ENCODE results near the gene ZNF169.

Gene ZNF169

DNA sequence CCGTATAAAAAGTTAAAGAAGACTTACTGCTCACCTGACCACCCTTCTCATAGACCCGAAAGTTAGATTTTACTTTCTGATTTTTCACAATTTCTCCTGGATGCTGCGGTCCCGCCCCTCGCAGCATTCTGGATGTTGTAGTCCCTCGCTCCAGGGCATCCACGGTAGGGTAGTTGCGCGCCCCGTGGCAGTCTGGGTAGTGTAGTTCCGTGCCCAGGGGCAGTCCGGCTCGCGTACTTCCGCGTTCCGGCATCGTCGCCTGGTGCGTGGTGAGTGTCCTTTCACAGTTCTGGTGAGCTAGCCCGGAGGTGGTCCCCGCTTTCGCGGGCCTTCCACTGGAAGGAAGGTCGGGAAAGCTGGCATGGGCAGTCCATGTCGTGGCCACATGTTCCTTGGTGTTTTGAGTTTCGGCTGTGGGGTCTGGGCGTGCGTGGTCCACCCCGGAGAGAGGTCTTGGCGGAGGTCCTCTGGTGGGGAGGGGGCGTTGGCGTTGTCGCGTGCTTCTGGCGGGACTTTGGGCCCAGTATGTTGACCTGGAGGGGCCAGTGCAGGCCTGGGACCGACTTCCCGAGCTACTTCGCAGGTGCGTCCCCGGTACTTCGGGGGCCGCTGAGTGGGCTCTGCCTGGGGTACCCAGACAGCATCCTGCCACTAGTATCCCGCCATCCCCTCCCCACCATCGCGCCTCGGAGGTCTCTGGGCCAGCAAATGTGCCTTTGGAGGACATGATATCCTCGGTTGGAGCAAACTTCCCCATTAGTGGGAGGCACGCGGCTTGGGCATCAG lies at the start of gene ZNF169:
Gene ZNF169, plus strand, starts transcription at position 222 of the 786 bp plus-strand sequence. CDS start 19,515 bp downstream, outside the sequence.
- ChIA-PET CTCF (no interaction called here), POLR2A (interaction anchor here (1.0 kb wide), 1 partner anchor 22 kb away, joined by 3 read pairs; no protein-coding TSS in a partner anchor)
- peak; percentile 92 for DNase-seq (ENCODE audit: extremely low spot score)
- TF ChIP-seq ELF4 (IDR thresholded peaks at IDR 0.05) (peak; percentile 98), L3MBTL2 (conservative IDR thresholded peaks at IDR 0.05) (peak; percentile 67), SUZ12 (IDR thresholded peaks at IDR 0.05) (0 out of 2 replicates have a peak, but pooled peaks have one; percentile 58), FOXA1 (IDR thresholded peaks at IDR 0.05) (no peak)

DNA sequence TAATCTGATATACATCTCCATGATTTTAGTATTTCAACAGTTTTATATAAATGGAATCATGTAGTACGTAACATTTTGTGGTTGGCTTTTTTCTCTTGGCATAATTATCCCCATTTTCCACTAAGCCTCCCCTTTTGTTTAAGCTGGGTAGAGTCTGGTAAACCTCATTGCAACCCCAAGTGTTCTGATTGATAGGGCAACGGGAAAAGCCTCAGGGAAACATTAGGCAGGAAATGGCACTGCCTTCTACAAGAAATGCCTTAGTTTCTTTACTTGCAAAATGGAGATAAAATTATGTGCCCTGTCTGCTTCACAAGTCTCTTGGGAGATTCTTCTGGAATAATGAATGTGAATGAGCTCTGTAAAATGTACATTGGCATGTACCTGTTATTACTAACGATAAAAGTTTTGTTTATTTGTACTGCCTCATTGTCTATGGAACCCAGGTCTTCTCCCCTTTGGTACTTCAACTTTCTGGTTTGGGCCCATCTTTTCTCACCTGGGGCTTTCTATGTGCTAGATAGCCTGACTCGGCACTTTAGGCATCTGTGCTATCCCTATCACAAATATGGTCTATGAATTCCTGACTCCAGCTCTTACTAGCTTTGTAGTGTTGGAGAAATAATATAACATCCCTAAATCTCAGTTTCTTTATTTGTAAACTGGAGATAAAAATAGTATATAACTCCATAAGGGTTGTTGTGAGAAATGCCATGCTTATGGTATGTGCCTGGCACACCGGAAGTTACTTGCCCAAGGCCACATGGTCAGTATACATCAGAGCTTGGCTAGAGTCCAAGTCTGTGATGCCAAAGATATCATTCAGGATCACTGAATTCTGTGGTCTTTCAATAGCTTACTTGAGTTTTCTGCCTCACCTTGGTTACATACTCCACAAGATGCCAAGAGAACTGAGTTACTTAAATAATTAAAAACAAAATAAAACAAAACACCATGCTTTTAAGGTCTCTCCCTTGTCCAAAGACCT lies 48.2 kb upstream of the ZNF169 start:
- POLR2A ChIA-PET = no interaction called here
- TF ChIP-seq ELF4 (IDR thresholded peaks at IDR 0.05) (no peak), LEF1 (IDR thresholded peaks at IDR 0.05; ENCODE audit: borderline replicate concordance) (no peak), ZNF384 (IDR thresholded peaks at IDR 0.05) (no peak), FOXK2 (IDR thresholded peaks at IDR 0.05) (no peak), NFRKB (IDR thresholded peaks at IDR 0.05) (no peak), FOXA1 (IDR thresholded peaks at IDR 0.05) (no peak), HDGF (IDR thresholded peaks at IDR 0.05; ENCODE audit: borderline replicate concordance) (no peak), ARNT (IDR thresholded peaks at IDR 0.05) (no peak), CTBP1 (IDR thresholded peaks at IDR 0.05; ENCODE audit: borderline replicate concordance) (no peak), TARDBP (IDR thresholded peaks at IDR 0.05) (no peak), FOXM1 (IDR thresholded peaks at IDR 0.05; ENCODE audit: borderline replicate concordance) (no peak), SUZ12 (IDR thresholded peaks at IDR 0.05) (no peak), L3MBTL2 (conservative IDR thresholded peaks at IDR 0.05) (no peak), BHLHE40 (IDR thresholded peaks at IDR 0.05; ENCODE audit: borderline replicate concordance) (no peak), SP1 (IDR thresholded peaks at IDR 0.05) (no peak)
- TF ChIP-seq, protein P1, sequence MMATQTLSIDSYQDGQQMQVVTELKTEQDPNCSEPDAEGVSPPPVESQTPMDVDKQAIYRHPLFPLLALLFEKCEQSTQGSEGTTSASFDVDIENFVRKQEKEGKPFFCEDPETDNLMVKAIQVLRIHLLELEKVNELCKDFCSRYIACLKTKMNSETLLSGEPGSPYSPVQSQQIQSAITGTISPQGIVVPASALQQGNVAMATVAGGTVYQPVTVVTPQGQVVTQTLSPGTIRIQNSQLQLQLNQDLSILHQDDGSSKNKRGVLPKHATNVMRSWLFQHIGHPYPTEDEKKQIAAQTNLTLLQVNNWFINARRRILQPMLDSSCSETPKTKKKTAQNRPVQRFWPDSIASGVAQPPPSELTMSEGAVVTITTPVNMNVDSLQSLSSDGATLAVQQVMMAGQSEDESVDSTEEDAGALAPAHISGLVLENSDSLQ (IDR thresholded peaks at IDR 0.05) = no peak
- CTCF ChIA-PET = interaction anchor here (0.7 kb wide), 1 partner anchor 248 kb away, joined by 3 read pairs; no protein-coding TSS in a partner anchor
- no peak for DNase-seq (ENCODE audit: extremely low spot score)

DNA sequence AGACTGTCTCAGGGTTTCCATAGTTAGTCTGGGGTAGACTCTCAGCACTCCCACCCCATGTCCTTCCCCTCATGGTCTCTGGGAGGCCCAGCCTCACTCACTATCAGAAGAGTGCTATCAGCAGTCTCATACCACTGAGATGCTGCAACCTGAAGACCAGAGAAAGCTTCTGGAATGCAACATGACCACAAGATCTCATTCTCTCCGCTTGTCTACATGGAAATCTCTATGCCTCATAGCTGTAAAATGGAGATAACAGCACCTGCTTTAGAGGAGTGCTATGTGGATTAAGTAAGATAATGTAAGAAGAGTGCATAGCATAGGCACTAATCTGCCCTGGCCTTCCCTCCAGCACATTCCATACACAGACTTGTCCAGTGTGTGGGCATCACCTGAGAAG lies 47.0 kb upstream of the ZNF169 start:
- no peak for TF ChIP-seq CTBP1 (IDR thresholded peaks at IDR 0.05; ENCODE audit: borderline replicate concordance)
- no peak for DNase-seq (ENCODE audit: extremely low spot score)
- CTCF ChIA-PET = interaction anchor here (0.7 to 3.3 kb wide), 4 partner anchors 51 to 199 kb away, joined by 4 to 35 read pairs (median 16); no protein-coding TSS in a partner anchor
- POLR2A ChIA-PET = no interaction called here

DNA sequence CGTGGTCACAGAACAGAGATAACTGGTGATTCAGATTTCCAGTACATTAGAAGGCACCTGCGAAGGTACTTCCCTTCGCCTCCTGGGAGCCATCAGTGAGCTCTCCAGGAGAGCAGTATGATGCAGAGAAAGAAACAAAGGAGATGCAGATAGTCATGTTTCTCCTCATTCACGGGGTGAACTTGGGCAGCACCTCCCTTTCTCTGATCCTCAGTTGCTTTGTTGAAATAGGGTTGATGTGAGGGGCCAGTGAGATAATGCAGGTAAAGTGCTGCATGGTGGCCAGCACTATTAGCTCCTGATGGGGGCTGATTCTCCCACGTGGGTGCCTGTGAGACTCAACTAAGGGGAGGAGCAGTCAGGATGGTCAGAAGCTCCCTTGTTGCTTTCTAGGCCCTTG lies 46.6 kb upstream of the ZNF169 start:
- CTCF ChIA-PET = interaction anchor here (0.7 to 3.3 kb wide), 5 partner anchors 52 to 199 kb away, joined by 4 to 35 read pairs (median 6); no protein-coding TSS in a partner anchor
- TF ChIP-seq ARNT (IDR thresholded peaks at IDR 0.05) = no peak
- TF ChIP-seq CTBP1 (IDR thresholded peaks at IDR 0.05; ENCODE audit: borderline replicate concordance) = no peak
- TF ChIP-seq, protein P1 (IDR thresholded peaks at IDR 0.05) = no peak
- TF ChIP-seq BHLHE40 (IDR thresholded peaks at IDR 0.05; ENCODE audit: borderline replicate concordance) = no peak
- no peak for TF ChIP-seq LEF1 (IDR thresholded peaks at IDR 0.05; ENCODE audit: borderline replicate concordance)
- no peak for TF ChIP-seq SUZ12 (IDR thresholded peaks at IDR 0.05)
- no peak for TF ChIP-seq FOXM1 (IDR thresholded peaks at IDR 0.05; ENCODE audit: borderline replicate concordance)
- TF ChIP-seq NFRKB (IDR thresholded peaks at IDR 0.05) = no peak
- TF ChIP-seq SP1 (IDR thresholded peaks at IDR 0.05) = no peak
- no peak for TF ChIP-seq TARDBP (IDR thresholded peaks at IDR 0.05)
- no peak for TF ChIP-seq FOXK2 (IDR thresholded peaks at IDR 0.05)
- TF ChIP-seq ZNF384 (IDR thresholded peaks at IDR 0.05) = no peak
- no peak for TF ChIP-seq FOXA1 (IDR thresholded peaks at IDR 0.05)
- TF ChIP-seq HDGF (IDR thresholded peaks at IDR 0.05; ENCODE audit: borderline replicate concordance) = no peak
- no peak for TF ChIP-seq ELF4 (IDR thresholded peaks at IDR 0.05)
- TF ChIP-seq L3MBTL2 (conservative IDR thresholded peaks at IDR 0.05) = no peak
- POLR2A ChIA-PET = no interaction called here
- no peak for DNase-seq (ENCODE audit: extremely low spot score)

DNA sequence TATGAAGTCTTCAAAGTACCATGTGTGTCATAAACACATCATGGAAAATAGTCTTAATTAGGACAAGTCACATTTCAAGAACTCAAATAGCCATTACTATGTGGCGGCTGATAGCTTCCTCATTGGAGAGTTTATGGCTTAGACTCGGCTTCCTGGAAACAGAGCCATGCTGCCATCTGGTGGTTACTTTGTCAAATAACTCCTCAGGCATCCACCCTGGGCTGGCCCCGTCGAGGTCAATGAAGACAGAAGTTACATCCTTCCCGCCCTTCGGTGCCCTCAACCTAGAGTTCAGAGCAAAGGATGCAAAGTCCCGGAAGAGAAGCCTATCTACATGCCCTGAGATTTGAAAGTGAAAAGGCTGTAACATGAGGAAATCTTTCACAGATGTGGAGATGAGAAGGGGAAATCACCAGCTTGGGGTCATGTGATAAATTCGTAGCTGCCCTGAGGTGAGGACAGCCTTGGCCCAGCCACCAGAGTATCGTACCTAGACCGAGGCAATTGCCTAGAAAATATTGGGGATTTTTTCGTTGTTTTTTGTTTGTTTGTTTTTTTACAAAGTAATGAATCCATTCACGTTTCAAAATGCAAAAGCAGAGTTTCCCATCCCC lies 45.5 kb upstream of the ZNF169 start:
- peak; percentile 86 for DNase-seq (ENCODE audit: extremely low spot score)
- POLR2A ChIA-PET = interaction anchor here (0.6 kb wide), 1 partner anchor 94 kb away, joined by 3 read pairs; no protein-coding TSS in a partner anchor
- CTCF ChIA-PET = interaction anchor here (0.6 to 3.3 kb wide), 8 partner anchors 20 to 456 kb away, joined by 3 to 35 read pairs (median 4); no protein-coding TSS in a partner anchor
- TF ChIP-seq L3MBTL2 (conservative IDR thresholded peaks at IDR 0.05) (peak; percentile 36), LEF1 (IDR thresholded peaks at IDR 0.05; ENCODE audit: borderline replicate concordance) (no peak), ZNF384 (IDR thresholded peaks at IDR 0.05) (no peak), CTBP1 (IDR thresholded peaks at IDR 0.05; ENCODE audit: borderline replicate concordance) (no peak), BHLHE40 (IDR thresholded peaks at IDR 0.05; ENCODE audit: borderline replicate concordance) (no peak), TARDBP (IDR thresholded peaks at IDR 0.05) (no peak)
- TF ChIP-seq, protein P1 (IDR thresholded peaks at IDR 0.05) = no peak
